ENCODE results near the gene PCBP3. TPM values are rescaled to one million over a fixed set of nuclear protein-coding genes. Genes with fewer than 3 reads are reported as not detected.

PCBP3 gene
- total RNA-seq, 1 donor from 2014 or later: 11.8 TPM

GRCh38 chr21:45908536-45909237 is 265.2 kb downstream of the PCBP3 start:
- Mint-ChIP-seq H3K4me3 (ENCODE audit: unreplicated experiment) (no peak overlapping the region), H3K9me3 (ENCODE audit: low read depth) (no peaks in the 10 kb centered on the region), H3K36me3 (ENCODE audit: low read depth) (peaks cover 8% of the 10 kb centered on the region), H3K27me3 (ENCODE audit: low read depth) (no peaks in the 10 kb centered on the region), H3K4me1 (ENCODE audit: low read depth) (peaks cover 25% of the 10 kb centered on the region), H3K27ac (ENCODE audit: unreplicated experiment) (no peak overlapping the region)
- DNase-seq (ENCODE audit: low spot score): peak; percentile 80
- TF ChIP-seq CTCF (IDR thresholded peaks at IDR 0.05): no peak

GRCh38 chr21:45909238-45909988 is 265.9 kb downstream of the PCBP3 start:
- H3K27ac Mint-ChIP-seq (ENCODE audit: unreplicated experiment): no peak overlapping the region
- no peaks in the 10 kb centered on the region for H3K27me3 Mint-ChIP-seq (ENCODE audit: low read depth)
- peaks cover 5% of the 10 kb centered on the region for H3K36me3 Mint-ChIP-seq (ENCODE audit: low read depth)
- no peak for DNase-seq (ENCODE audit: low spot score)
- no peak overlapping the region for H3K4me3 Mint-ChIP-seq (ENCODE audit: unreplicated experiment)
- TF ChIP-seq CTCF (IDR thresholded peaks at IDR 0.05): no peak
- peaks cover 25% of the 10 kb centered on the region for H3K4me1 Mint-ChIP-seq (ENCODE audit: low read depth)
- no peaks in the 10 kb centered on the region for H3K9me3 Mint-ChIP-seq (ENCODE audit: low read depth)

- H3K9me3 Mint-ChIP-seq (ENCODE audit: low read depth): no peaks in the 10 kb centered on the region
Measured at GRCh38 chr21:45910155-45910547, 266.6 kb downstream of the PCBP3 start.

GRCh38 chr21:45910548-45911221 is 267.2 kb downstream of the PCBP3 start:
- no peaks in the 10 kb centered on the region for H3K9me3 Mint-ChIP-seq (ENCODE audit: low read depth)
- no peaks in the 10 kb centered on the region for H3K27me3 Mint-ChIP-seq (ENCODE audit: low read depth)

More at GRCh38 chr21:45910155-45910547, 266.6 kb downstream of the PCBP3 start:
- peaks cover 25% of the 10 kb centered on the region for H3K4me1 Mint-ChIP-seq (ENCODE audit: low read depth)
- no peak overlapping the region for H3K4me3 Mint-ChIP-seq (ENCODE audit: unreplicated experiment)
- DNase-seq (ENCODE audit: low spot score): no peak
- peaks cover 2% of the 10 kb centered on the region for H3K36me3 Mint-ChIP-seq (ENCODE audit: low read depth)
- TF ChIP-seq CTCF (IDR thresholded peaks at IDR 0.05): no peak
- no peaks in the 10 kb centered on the region for H3K27me3 Mint-ChIP-seq (ENCODE audit: low read depth)
- no peak overlapping the region for H3K27ac Mint-ChIP-seq (ENCODE audit: unreplicated experiment)

More at GRCh38 chr21:45910548-45911221, 267.2 kb downstream of the PCBP3 start:
- Mint-ChIP-seq H3K27ac (ENCODE audit: unreplicated experiment) (no peak overlapping the region), H3K4me3 (ENCODE audit: unreplicated experiment) (no peak overlapping the region), H3K36me3 (ENCODE audit: low read depth) (peaks cover 2% of the 10 kb centered on the region), H3K4me1 (ENCODE audit: low read depth) (peaks cover 25% of the 10 kb centered on the region)
- no peak for TF ChIP-seq CTCF (IDR thresholded peaks at IDR 0.05)
- DNase-seq (ENCODE audit: low spot score): no peak

Data from chondrocyte (in vitro differentiated cells).